HS-27A (cell line): ENCODE results near the gene NUP62.
"Not testable (repeated sequence)": the region's sequence is repeated elsewhere in the genome, so short reads cannot be mapped to it uniquely, and the experiment has no call there.

Experiments
- DNase-seq: peaks from one replicate; pipeline ENCODE4 v3.0.0-alpha.2; 2012; ENCODE audit warnings: low read depth, missing footprints

Gene NUP62

GRCh38 chr19:49924881-49925210 lies 4.5 kb downstream of the NUP62 start:
- not testable (repeated sequence) for DNase-seq

- no peak for DNase-seq
Measured at GRCh38 chr19:49924004-49924880, 5.1 kb downstream of the NUP62 start.

- DNase-seq: no peak
Measured at GRCh38 chr19:49923055-49924003, 6.0 kb downstream of the NUP62 start.

- no peak for DNase-seq
Measured at GRCh38 chr19:49921871-49922795, 7.2 kb downstream of the NUP62 start.

GRCh38 chr19:49920624-49921363 lies 8.5 kb downstream of the NUP62 start:
- no peak for DNase-seq

GRCh38 chr19:49918089-49918488 lies 11.2 kb downstream of the NUP62 start:
- DNase-seq: no peak

- DNase-seq: no peak
Measured at GRCh38 chr19:49916839-49917733, 12.2 kb downstream of the NUP62 start.

GRCh38 chr19:49915271-49915670 lies 14.0 kb downstream of the NUP62 start:
- DNase-seq: no peak

- DNase-seq: no peak
Measured at GRCh38 chr19:49913720-49914119, 15.6 kb downstream of the NUP62 start.

- DNase-seq: no peak
Measured at GRCh38 chr19:49912965-49913685, 16.2 kb downstream of the NUP62 start.

- DNase-seq: no peak
Measured at GRCh38 chr19:49911381-49912145, 17.7 kb downstream of the NUP62 start.

- DNase-seq: no peak
Measured at GRCh38 chr19:49910179-49910578, 19.1 kb downstream of the NUP62 start.

- DNase-seq: no peak
Measured at GRCh38 chr19:49908480-49909420, 20.6 kb downstream of the NUP62 start.

GRCh38 chr19:49907745-49908446 lies 21.4 kb downstream of the NUP62 start:
- no peak for DNase-seq

- DNase-seq: no peak
Measured at GRCh38 chr19:49906879-49907564, 22.3 kb downstream of the NUP62 start.

- DNase-seq: no peak
Measured at GRCh38 chr19:49904136-49904535, 25.2 kb downstream of the NUP62 start.
